GM10847 (cell line): ENCODE measurements around the gene FBL.

Experiments
- POLR2A ChIP-seq: IDR thresholded peaks from 2 replicates; pipeline ENCODE4 v1.6.1; 2011; ENCODE audit not compliant: insufficient read length; ENCODE audit errors: extremely low read depth

The FBL gene

GRCh38 chr19:39823686-39824085, 22.5 kb downstream of the FBL start:
- no peak for TF ChIP-seq POLR2A

GRCh38 chr19:39820696-39821095, 25.5 kb downstream of the FBL start:
- no peak for TF ChIP-seq POLR2A

DNA sequence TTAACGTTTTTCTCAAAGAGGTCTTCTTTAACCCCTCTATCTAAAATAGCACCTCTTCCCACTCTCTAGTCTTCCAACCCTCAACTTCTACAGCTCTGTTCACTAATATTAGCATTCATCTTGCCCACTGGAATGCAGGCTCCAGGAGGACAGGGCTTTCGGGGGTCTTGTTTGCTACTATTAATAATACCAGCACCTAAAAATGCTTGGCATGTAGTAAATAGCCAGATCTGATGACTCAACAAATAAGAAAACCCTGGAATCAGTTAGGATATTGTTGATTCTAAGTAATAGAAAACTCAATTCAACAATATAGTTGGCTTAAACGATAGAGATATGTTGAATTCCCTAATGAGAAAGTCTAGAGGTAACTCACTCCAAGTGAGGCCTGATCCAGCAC, 26.4 kb downstream of the FBL start:
- TF ChIP-seq POLR2A, result no peak

DNA sequence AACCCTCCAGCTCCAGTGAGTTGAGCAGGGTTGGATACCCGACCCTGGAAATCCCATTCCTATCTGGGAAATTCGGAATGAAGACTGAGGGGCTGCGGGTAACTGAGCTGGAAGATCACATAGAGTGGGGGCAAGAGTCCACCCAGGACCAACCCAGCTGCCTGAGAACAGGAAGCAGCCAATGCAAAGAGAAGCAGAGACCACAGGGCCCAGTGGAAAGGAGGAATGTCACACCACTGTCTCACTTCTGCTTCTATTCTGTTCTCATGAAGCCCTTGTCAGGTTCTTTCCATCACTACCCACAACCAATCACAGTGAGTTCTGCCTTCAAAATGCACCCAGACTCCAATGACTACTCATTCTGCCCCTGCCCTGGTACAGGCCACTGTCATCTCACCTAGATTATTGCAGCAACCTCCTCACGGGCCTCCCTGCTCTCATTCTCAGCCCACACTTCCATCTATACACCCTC, 27.5 kb downstream of the FBL start:
- no peak for TF ChIP-seq POLR2A

DNA sequence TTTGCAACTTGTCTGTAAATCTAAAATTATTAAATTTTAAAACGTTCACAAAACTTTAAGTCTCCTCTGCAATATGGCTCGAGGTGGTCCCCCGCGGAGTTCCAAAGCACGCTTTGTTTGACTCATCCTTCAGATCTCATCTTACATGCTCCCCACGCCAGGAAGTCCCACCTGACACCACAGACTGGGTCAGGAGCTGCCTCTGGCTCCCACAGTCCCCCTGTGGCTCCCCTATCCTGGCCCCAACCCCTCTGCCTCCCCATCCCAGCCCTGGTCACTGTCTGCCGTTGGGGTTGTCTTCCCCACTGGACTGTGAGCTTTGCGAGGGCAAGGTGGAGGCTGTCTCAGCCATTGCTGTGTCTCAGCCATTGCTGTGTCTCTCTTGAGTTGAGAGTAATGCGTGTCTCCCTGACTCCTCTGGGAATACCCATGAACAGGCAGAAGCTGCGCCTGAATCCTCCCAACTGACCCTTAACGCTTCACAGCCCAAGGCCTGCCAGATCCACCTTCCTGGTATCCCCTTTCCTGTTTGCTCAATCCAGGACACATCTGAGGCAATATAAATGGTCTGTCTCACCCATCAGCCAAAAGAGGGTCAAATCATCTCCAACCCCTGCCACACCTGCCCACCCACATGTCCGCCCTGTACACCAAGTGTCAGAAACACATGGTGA, 28.2 kb downstream of the FBL start:
- TF ChIP-seq POLR2A, result no peak

- no peak for TF ChIP-seq POLR2A
Measured at GRCh38 chr19:39816287-39817048, 29.7 kb downstream of the FBL start.

DNA sequence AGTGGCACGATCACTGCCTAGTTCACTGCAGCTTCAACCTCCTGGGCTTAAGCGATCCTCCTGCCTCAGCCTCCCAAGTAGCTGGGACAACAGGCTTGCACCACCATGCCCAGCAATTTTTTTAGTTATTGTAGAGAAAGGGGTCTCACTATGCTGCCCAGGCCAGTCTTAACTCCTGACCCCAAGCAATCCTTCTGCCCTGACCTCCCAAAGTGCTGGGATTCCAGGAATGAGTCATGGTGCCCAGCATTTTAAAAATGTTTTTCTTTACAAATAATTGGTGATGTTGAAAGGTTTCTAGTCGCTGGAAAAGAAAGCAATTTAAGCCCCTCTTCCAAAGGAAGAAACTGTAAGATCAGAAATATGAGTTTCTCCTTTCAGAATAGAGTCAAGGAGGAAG, 31.6 kb downstream of the FBL start:
- TF ChIP-seq POLR2A, result no peak

DNA sequence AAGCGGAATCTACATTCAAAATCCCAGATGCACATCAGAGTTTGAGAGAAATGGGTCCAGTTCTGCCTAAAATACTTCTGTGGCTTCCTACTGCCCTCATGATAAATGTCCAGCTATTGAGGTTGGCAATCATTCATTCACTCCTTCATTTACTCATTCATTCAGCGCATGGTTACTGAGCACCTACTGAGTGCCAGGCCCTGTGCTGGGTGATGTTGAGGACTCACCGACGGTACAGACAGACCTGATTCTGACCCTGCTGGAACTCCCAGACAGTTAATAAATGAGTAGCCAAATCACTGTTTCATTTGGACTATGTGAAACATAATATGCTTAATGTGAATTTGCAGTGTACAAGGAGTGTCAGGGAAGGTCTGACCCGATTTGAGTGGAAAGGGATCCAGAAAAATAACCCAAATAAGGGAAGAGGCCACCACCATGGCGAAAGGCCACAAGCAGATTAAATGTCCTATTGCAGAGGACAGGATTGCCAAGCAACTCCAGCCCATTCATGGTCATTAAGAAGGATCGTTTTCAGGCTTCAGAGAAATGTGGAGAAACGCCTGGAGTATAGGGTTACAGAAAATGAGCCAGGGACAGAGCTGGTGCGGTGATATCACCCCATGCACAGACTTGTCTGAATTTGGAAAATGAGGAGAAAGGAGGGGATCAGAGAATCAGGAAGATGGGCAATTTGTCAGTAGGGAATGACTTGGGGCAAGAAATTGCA, 32.8 kb downstream of the FBL start:
- no peak for TF ChIP-seq POLR2A

DNA sequence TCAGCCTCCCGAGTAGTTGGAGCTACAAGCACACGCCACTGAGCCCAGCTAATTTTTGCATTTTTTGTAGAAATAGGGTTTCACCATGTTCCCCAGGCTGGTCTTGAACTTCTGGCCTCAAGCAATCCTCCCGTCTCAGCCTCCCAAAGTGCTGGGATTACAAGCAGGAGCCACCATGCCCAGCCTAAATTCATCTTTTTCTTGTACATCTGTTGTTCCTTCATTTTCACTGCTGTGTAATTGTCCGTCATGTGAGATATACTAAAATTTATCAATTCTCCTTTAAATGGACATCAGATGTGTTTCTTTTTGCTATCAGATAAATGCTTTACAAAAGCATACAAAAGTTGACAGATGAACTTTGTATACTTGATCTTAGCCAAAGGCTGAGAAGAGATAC, 35.1 kb downstream of the FBL start:
- no peak for TF ChIP-seq POLR2A

DNA sequence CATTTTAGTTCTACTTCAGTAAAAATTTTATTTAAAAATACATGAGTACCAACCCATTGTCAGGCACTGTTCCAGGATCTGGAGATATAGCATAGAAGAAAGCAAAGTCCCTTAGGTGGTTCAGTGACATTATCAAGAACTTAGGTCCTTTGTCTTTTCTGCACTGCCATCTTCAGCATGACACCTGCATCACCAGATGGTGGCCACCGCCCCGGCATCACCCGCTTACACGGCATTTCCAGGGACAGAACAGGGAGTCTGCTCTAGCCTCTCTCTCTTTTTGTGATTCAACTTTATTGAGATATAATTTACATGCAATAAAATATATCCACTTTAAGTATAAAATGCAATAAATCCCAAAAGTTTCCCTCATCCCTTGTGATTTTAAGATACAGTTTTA, 35.8 kb downstream of the FBL start:
- TF ChIP-seq POLR2A, result no peak

GRCh38 chr19:39809368-39809767, 36.8 kb downstream of the FBL start:
- no peak for TF ChIP-seq POLR2A

DNA sequence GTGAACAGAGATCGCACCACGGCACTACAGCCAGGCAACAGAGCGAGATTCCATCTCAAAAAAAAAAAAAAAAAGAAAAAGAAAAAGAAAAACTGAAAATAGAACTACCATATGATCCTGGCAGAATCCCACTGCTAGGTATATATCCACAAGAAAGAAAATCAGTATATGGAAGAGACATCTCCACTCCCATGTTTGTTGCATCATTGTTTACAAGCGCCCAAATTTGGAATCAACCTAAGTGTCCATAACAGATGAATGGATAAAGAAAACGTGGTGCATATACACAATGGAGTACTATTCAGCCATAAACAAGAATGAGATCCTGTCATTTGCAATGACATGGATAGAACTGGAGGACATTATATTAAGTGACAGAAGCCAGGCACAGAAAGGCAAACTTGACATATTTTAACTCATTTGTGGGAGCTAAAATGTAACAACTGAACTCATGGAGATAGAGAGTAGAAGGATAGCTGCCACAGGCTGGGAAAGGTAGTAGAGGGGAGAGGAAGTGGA, 38.3 kb downstream of the FBL start:
- TF ChIP-seq POLR2A, result no peak

- no peak for TF ChIP-seq POLR2A
Measured at GRCh38 chr19:39805104-39805503, 41.1 kb downstream of the FBL start.

DNA sequence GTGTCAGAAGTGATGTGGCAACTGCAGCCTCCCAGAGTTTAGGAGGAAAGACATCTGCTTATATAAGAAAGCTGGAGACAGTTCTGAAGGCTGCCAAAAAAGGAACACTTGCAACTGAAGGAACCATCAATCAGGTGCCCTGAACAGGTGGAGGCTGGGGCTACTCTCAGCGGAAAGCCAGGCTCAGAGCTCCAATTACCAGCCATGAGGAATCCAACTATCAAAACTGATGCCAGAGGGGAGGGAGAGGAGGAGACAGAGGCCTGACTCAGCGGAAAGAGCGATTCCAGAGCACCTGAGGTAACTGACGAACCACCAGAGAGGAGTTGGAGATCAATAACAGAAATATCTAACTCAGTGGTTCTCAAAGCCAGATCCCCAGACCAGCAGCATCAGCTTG, 43.2 kb downstream of the FBL start:
- TF ChIP-seq POLR2A, result no peak

- TF ChIP-seq POLR2A, result no peak
Measured at GRCh38 chr19:39797083-39797482, 49.1 kb downstream of the FBL start.

GRCh38 chr19:39796000-39796498, 50.1 kb downstream of the FBL start:
- TF ChIP-seq POLR2A, result no peak
